CD4-positive, alpha-beta T cell treated with Interleukin-4 for 4 hours (primary cell): Measurements from ENCODE around the gene MGP.
A peak's percentile ranks its signal among the peaks of the same experiment; 100 is the strongest.

Experiments
- DNase-seq: peaks from one replicate; pipeline ENCODE4 v3.0.0-alpha.2; 2020

Gene MGP

GRCh38 chr12:14854586-14855183 is 31.0 kb downstream of the MGP start:
- DNase-seq: no peak

GRCh38 chr12:14853961-14854360 is 31.7 kb downstream of the MGP start:
- no peak for DNase-seq

GRCh38 chr12:14852880-14853279 is 32.8 kb downstream of the MGP start:
- DNase-seq: no peak

GRCh38 chr12:14850929-14851663 is 34.6 kb downstream of the MGP start:
- DNase-seq: no peak

GRCh38 chr12:14849661-14850060 is 36.0 kb downstream of the MGP start:
- no peak for DNase-seq

- DNase-seq: no peak
These were observed 38.6 kb downstream of the MGP start for GRCh38 chr12:14846876-14847580.

- DNase-seq: no peak
These were observed 39.5 kb downstream of the MGP start for GRCh38 chr12:14846042-14846587.

GRCh38 chr12:14845350-14845750 is 40.3 kb downstream of the MGP start:
- DNase-seq: peak; percentile 69

- no peak for DNase-seq
These were observed 41.3 kb downstream of the MGP start for GRCh38 chr12:14844401-14844800.

GRCh38 chr12:14843425-14843887 is 42.2 kb downstream of the MGP start, which contains the start of gene ART4:
Gene ART4, minus strand, starts transcription at chr12:14843526. Its CDS starts 413 bp downstream, at chr12:14843113.
- DNase-seq: no peak

- DNase-seq: no peak
These were observed 43.3 kb downstream of the MGP start for GRCh38 chr12:14842315-14842714.

- DNase-seq: no peak
These were observed 43.9 kb downstream of the MGP start for GRCh38 chr12:14841761-14842160.

- no peak for DNase-seq
These were observed 45.0 kb downstream of the MGP start for GRCh38 chr12:14840616-14841015.

- DNase-seq: no peak
These were observed 46.4 kb downstream of the MGP start for GRCh38 chr12:14839262-14839661.

GRCh38 chr12:14836336-14837210 is 49.1 kb downstream of the MGP start:
- no peak for DNase-seq

GRCh38 chr12:14834509-14834908 is 51.1 kb downstream of the MGP start:
- no peak for DNase-seq

GRCh38 chr12:14833952-14834351 is 51.7 kb downstream of the MGP start:
- no peak for DNase-seq

GRCh38 chr12:14833336-14833735 is 52.3 kb downstream of the MGP start:
- no peak for DNase-seq
